CD4-positive, alpha-beta T cell (primary cell): ENCODE results near the gene PDZRN4. TPM values are rescaled to one million over a fixed set of nuclear protein-coding genes. Genes with fewer than 3 reads are reported as not detected.

ENCODE experiments used
- ATAC-seq: fragments of 200-7000 bp; cut with Tn5 transposase; one replicate; pipeline ENCODE4 v1.10.0; 2022; ENCODE audit warnings: mild to moderate bottlenecking; ENCODE audit not compliant: poor library complexity
- CTCF ChIA-PET: fragments of 350-600 bp; sonication (Branson Sonifier 250); formaldehyde crosslinking; loops from one replicate; lab custom pipeline; 2021; ENCODE audit warnings: antibody characterized with exemption, inconsistent platforms; lab: Charles Lee
- POLR2A ChIA-PET: fragments of 350-600 bp; sonication (Branson Sonifier 250); formaldehyde crosslinking; loops from one replicate; lab custom pipeline; 2021; ENCODE audit warnings: antibody characterized with exemption, inconsistent platforms; lab: Charles Lee
- DNase-seq, 14 experiments: peaks; one replicate each; pipeline ENCODE4 v3.0.0-alpha.2; 2013 to 2020; ENCODE audit warnings: mixed read lengths in 2 of 14
- H3K27ac ChIP-seq, 2 donors: one replicate each; pipeline versions ENCODE4 v1.5.1 to v1.7.0; 2013; ENCODE audit warnings: low read length in 2 of 2, low read depth in 1 of 2, mild to moderate bottlenecking in 1 of 2
- H3K27me3 ChIP-seq, 2 experiments: 1 replicate in 1 of 2; 2 replicates in 1 of 2; pipeline versions ENCODE4 v1.6.1 to v1.7.0; 2013; ENCODE audit warnings: low read length in 2 of 2, control low read depth in 1 of 2, mild to moderate bottlenecking in 1 of 2, moderate library complexity in 1 of 2; ENCODE audit not compliant: insufficient read depth in 2 of 2, control insufficient read depth in 1 of 2
- H3K36me3 ChIP-seq: one replicate; pipeline ENCODE4 v1.6.1; 2013; ENCODE audit warnings: low read length, control low read depth; ENCODE audit not compliant: insufficient read depth
- H3K4me1 ChIP-seq: one replicate; pipeline ENCODE4 v1.6.1; 2013; ENCODE audit warnings: low read length, control low read depth; ENCODE audit not compliant: insufficient read depth
- H3K4me3 ChIP-seq: one replicate; pipeline ENCODE4 v1.5.1; 2013; ENCODE audit warnings: mild to moderate bottlenecking, low read length, moderate library complexity
- H3K9me3 ChIP-seq, 2 experiments: 1 replicate in 1 of 2; 2 replicates in 1 of 2; pipeline versions ENCODE4 v1.6.1 to v1.7.0; 2013; ENCODE audit warnings: low read length in 2 of 2, mild to moderate bottlenecking in 2 of 2, control low read depth in 1 of 2, moderate library complexity in 1 of 2; ENCODE audit not compliant: control insufficient read depth in 1 of 2, insufficient read depth in 1 of 2
- H3K27ac Mint-ChIP-seq: one replicate; pipeline ENCODE4 v1.8.0; 2020; ENCODE audit warnings: mixed read lengths
- H3K27me3 Mint-ChIP-seq: one replicate; pipeline ENCODE4 v1.8.0; 2021; ENCODE audit warnings: mixed read lengths
- H3K36me3 Mint-ChIP-seq: one replicate; pipeline ENCODE4 v1.8.0; 2021; ENCODE audit warnings: low read depth, mixed read lengths
- H3K4me1 Mint-ChIP-seq: one replicate; pipeline ENCODE4 v1.8.0; 2021; ENCODE audit warnings: low read depth, mixed read lengths
- H3K4me3 Mint-ChIP-seq: one replicate; pipeline ENCODE4 v1.8.0; 2020; ENCODE audit warnings: mild to moderate bottlenecking, mixed read lengths
- H3K9me3 Mint-ChIP-seq: one replicate; pipeline ENCODE4 v1.8.0; 2020; ENCODE audit warnings: mixed read lengths
- intact Hi-C, 2 experiments: fragments of 100-400 bp; cut with DNase I in 1 of 2; cut with micrococcal nuclease in 1 of 2; formaldehyde crosslinking; loops; one replicate each; pipeline versions ENCODE4 v1.15.1 to v1.9.0; 2023 to 2025; cut with DNase I, micrococcal nuclease
- total RNA-seq, 174 experiments: library from RNA in 2 of 174; stranded (reverse) in 2 of 174; gene quantifications; one replicate each; pipeline ENCODE4 v1.2.3 and lab custom pipeline; 2021 to 2026
- TF ChIP-seq, protein P1 (sequence below): fragments of 200-600 bp; IDR thresholded peaks from one replicate; pipeline ENCODE4 v1.8.0; 2022; ENCODE audit warnings: antibody characterized with exemption, mild to moderate bottlenecking

Gene PDZRN4
- total RNA-seq, 2 experiments from 2014 or later: not detected

GRCh38 chr12:41474001-41474400 lies 285.9 kb downstream of the PDZRN4 start:
- Mint-ChIP-seq H3K27me3 (peaks cover 14% of the 10 kb centered on the region), H3K4me1 (no peaks in the 10 kb centered on the region), H3K36me3 (no peaks in the 10 kb centered on the region), H3K9me3 (no peaks in the 10 kb centered on the region), H3K4me3 (no peak overlapping the region), H3K27ac (no peak overlapping the region)
- ATAC-seq (no peak), DNase-seq (no peak)
- H3K4me1 ChIP-seq: no peaks in the 10 kb centered on the region
- H3K4me3 ChIP-seq: no peak overlapping the region
- ChIA-PET CTCF (no interaction called here), POLR2A (no interaction called here)
- H3K27ac ChIP-seq: no peak overlapping the region
- no peaks in the 10 kb centered on the region for H3K9me3 ChIP-seq
- TF ChIP-seq, protein P1, sequence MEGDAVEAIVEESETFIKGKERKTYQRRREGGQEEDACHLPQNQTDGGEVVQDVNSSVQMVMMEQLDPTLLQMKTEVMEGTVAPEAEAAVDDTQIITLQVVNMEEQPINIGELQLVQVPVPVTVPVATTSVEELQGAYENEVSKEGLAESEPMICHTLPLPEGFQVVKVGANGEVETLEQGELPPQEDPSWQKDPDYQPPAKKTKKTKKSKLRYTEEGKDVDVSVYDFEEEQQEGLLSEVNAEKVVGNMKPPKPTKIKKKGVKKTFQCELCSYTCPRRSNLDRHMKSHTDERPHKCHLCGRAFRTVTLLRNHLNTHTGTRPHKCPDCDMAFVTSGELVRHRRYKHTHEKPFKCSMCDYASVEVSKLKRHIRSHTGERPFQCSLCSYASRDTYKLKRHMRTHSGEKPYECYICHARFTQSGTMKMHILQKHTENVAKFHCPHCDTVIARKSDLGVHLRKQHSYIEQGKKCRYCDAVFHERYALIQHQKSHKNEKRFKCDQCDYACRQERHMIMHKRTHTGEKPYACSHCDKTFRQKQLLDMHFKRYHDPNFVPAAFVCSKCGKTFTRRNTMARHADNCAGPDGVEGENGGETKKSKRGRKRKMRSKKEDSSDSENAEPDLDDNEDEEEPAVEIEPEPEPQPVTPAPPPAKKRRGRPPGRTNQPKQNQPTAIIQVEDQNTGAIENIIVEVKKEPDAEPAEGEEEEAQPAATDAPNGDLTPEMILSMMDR: no peak
- H3K36me3 ChIP-seq: no peaks in the 10 kb centered on the region
- intact Hi-C loops: no loop called here
- no peaks in the 10 kb centered on the region for H3K27me3 ChIP-seq

DNA sequence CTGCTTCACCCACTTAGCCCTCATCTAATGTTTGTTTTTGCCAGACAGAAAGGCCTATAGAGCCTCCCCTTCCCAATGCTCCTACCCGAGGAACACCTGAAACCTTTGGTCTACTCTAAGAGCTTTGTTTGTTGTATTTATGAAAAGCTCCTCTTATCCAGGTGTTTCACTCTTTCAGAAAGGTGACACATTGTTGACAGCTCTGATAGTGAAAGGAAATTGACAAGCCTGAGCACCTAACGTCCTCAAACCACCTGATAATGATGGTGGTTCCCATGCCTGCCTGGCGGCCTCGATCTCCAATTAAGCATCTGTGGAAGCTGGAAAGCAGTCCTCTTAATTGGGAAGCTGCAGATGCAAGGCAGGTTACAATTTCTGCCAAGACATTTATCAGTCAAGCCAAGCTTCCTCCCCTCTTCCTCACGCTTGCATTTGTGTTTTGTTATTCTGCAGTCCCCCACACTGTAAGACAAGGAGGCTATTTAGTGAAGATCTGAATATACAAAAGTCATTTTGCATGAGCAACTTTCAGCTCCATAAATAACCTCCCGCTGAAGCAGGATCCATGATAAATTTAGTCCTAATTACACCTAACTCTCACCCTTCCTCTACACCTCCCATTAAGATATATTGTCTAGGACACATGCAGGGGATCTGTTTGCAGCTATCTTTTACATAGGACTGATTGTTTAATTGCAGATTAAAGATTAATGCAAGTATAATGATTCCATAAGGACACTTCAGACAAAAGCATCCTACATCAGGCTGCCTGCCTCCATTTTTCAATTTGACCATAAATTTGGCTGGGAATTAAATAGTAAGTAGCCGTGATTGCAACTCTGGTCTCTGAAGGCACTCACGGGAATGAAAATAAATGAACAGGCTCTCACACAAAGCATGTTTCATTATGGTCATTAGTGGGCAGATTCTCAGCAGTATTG lies 288.6 kb downstream of the PDZRN4 start:
- Mint-ChIP-seq H3K4me1 (no peaks in the 10 kb centered on the region), H3K27ac (no peak overlapping the region), H3K4me3 (no peak overlapping the region), H3K27me3 (peaks cover 6% of the 10 kb centered on the region), H3K36me3 (no peaks in the 10 kb centered on the region), H3K9me3 (no peaks in the 10 kb centered on the region)
- ChIA-PET POLR2A (no interaction called here), CTCF (no interaction called here)
- Histone ChIP-seq H3K4me1 (no peaks in the 10 kb centered on the region), H3K4me3 (no peak overlapping the region), H3K9me3 (no peaks in the 10 kb centered on the region), H3K36me3 (no peaks in the 10 kb centered on the region), H3K27me3 (no peaks in the 10 kb centered on the region), H3K27ac (no peak overlapping the region)
- intact Hi-C loops: no loop called here
- TF ChIP-seq, protein P1: no peak
- DNase-seq (no peak), ATAC-seq (no peak)

- Histone ChIP-seq H3K9me3 (no peaks in the 10 kb centered on the region), H3K4me3 (no peak overlapping the region), H3K27me3 (no peaks in the 10 kb centered on the region), H3K36me3 (no peaks in the 10 kb centered on the region), H3K4me1 (no peaks in the 10 kb centered on the region), H3K27ac (no peak overlapping the region)
- ChIA-PET CTCF (no interaction called here), POLR2A (no interaction called here)
- TF ChIP-seq, protein P1: no peak
- Mint-ChIP-seq H3K27ac (no peak overlapping the region), H3K4me1 (no peaks in the 10 kb centered on the region), H3K9me3 (no peaks in the 10 kb centered on the region), H3K4me3 (no peak overlapping the region), H3K27me3 (peaks cover 6% of the 10 kb centered on the region), H3K36me3 (no peaks in the 10 kb centered on the region)
- DNase-seq: no peak
- ATAC-seq: no peak
- intact Hi-C loops: no loop called here
Observed at GRCh38 chr12:41479426-41479825, 291.3 kb downstream of the PDZRN4 start.
